Parathyroid adenoma (tissue), 2 donors: ENCODE data around the gene PNPLA6.

Experiments
- H2AFZ ChIP-seq: fragments of 300-600 bp; sonication (generic); one replicate; pipeline ENCODE4 v1.7.0; 2017; ENCODE audit warnings: antibody characterized with exemption, mild to moderate bottlenecking
- H3K27ac ChIP-seq: fragments of 300-600 bp; sonication (generic); one replicate; pipeline ENCODE4 v1.7.0; 2017
- H3K27me3 ChIP-seq: fragments of 300-600 bp; sonication (generic); one replicate; pipeline ENCODE4 v1.7.0; 2017; ENCODE audit warnings: low read length; ENCODE audit not compliant: control insufficient read depth, insufficient read depth
- H3K36me3 ChIP-seq: fragments of 300-600 bp; sonication (generic); one replicate; pipeline ENCODE4 v1.7.0; 2017; ENCODE audit warnings: low read length; ENCODE audit not compliant: control insufficient read depth, insufficient read depth
- H3K4me1 ChIP-seq: fragments of 300-600 bp; sonication (generic); one replicate; pipeline ENCODE4 v1.7.0; 2017; ENCODE audit warnings: control low read depth
- H3K4me2 ChIP-seq: fragments of 300-600 bp; sonication (generic); one replicate; pipeline ENCODE4 v1.7.0; 2017; ENCODE audit warnings: low read length
- H3K4me3 ChIP-seq: fragments of 300-600 bp; sonication (generic); one replicate; pipeline ENCODE4 v1.7.0; 2017; ENCODE audit warnings: low read depth, low read length
- H3K79me2 ChIP-seq: fragments of 300-600 bp; sonication (generic); one replicate; pipeline ENCODE4 v1.7.0; 2017; ENCODE audit warnings: control low read depth
- H3K9ac ChIP-seq: fragments of 300-600 bp; sonication (generic); one replicate; pipeline ENCODE4 v1.7.0; 2017; ENCODE audit warnings: mild to moderate bottlenecking
- H3K9me3 ChIP-seq: fragments of 300-600 bp; sonication (generic); one replicate; pipeline ENCODE4 v1.7.0; 2017; ENCODE audit warnings: low read length; ENCODE audit not compliant: control insufficient read depth
- TF ChIP-seq, protein P1 (sequence below): fragments of 300-600 bp; sonication (generic); IDR thresholded peaks from one replicate; pipeline ENCODE4 v1.7.0; 2017; ENCODE audit warnings: antibody characterized with exemption, mild to moderate bottlenecking
- donor health status: primary hyperparathyroidism.

Gene PNPLA6

DNA sequence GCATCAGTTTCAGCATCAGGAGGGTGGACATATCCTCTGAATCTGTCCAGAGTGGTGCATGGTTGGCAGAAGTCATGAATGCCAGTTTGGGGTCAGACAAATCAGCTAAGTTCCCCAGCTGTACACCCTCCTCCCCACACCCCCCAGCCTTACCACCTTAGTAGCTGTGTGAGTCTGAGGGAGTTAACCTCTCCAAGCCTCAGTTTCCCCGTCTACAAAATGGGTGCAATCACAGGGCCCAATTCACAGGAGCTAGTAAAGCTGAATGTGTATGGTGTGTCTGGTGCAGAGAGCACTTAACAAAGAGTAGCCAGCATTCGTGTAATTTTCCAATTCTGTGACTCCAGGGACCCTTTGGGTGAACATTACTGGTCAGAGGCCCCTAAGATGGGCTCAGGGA is 33.0 kb upstream of the PNPLA6 start:
- no peaks in the 10 kb centered on the region for H3K36me3 ChIP-seq
- H3K79me2 ChIP-seq = no peaks in the 10 kb centered on the region
- no peaks in the 10 kb centered on the region for H3K9me3 ChIP-seq
- H3K27me3 ChIP-seq = no peaks in the 10 kb centered on the region
- TF ChIP-seq, protein P1, sequence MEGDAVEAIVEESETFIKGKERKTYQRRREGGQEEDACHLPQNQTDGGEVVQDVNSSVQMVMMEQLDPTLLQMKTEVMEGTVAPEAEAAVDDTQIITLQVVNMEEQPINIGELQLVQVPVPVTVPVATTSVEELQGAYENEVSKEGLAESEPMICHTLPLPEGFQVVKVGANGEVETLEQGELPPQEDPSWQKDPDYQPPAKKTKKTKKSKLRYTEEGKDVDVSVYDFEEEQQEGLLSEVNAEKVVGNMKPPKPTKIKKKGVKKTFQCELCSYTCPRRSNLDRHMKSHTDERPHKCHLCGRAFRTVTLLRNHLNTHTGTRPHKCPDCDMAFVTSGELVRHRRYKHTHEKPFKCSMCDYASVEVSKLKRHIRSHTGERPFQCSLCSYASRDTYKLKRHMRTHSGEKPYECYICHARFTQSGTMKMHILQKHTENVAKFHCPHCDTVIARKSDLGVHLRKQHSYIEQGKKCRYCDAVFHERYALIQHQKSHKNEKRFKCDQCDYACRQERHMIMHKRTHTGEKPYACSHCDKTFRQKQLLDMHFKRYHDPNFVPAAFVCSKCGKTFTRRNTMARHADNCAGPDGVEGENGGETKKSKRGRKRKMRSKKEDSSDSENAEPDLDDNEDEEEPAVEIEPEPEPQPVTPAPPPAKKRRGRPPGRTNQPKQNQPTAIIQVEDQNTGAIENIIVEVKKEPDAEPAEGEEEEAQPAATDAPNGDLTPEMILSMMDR = no peak
- H3K27ac ChIP-seq = no peak overlapping the region
- H3K9ac ChIP-seq = no peak overlapping the region
- no peak overlapping the region for H3K4me3 ChIP-seq
- H3K4me1 ChIP-seq = peaks cover 4% of the 10 kb centered on the region
- no peak overlapping the region for H2AFZ ChIP-seq
- no peak overlapping the region for H3K4me2 ChIP-seq

DNA sequence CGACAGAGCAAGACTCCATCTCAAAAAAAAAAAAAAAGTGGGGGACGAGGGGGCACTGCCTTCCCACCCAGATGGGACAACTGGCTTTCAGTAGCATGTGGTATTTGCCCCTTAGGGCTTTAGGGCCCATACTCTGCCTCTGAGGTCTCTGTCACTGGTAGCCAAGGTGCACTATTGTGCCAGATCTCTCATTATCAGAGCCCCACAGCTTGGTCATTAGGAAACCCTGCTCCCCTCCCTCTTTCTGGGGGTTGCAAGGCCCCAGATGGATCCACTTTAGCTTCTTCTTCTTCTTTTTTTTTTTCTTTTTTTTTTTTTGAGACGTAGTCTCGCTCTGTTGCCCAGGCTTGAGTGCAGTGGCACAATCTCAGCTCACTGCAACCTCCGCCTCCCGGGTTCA is 30.8 kb upstream of the PNPLA6 start:
- Histone ChIP-seq H3K27me3 (no peaks in the 10 kb centered on the region), H3K79me2 (no peaks in the 10 kb centered on the region)

DNA sequence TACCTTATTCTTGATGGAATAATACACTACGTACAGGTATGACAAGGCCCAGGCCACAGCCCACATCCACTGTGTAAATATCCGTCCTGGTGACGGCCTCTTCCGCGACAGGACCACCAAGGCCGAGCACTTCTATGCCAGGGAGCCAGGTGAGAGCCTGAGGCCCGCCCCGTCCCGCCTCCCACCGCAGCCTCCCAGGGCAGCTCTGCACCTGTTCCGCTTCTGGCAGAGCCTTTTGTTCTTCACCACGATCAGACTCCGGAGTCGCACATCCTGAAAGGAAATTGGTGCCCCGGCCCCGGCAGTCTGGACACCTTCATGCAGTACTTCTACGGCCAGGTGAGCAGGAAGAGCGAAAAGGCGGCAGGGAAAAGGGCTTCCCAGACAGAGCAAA is 30.2 kb upstream of the PNPLA6 start:
- H3K4me2 ChIP-seq = no peak overlapping the region
- H3K4me1 ChIP-seq = peaks cover 4% of the 10 kb centered on the region
- H3K4me3 ChIP-seq = no peak overlapping the region
- TF ChIP-seq, protein P1 = no peak
- H3K27me3 ChIP-seq = no peaks in the 10 kb centered on the region
- peak overlapping the region; percentile 53 for H2AFZ ChIP-seq
- H3K36me3 ChIP-seq = no peaks in the 10 kb centered on the region
- H3K79me2 ChIP-seq = no peaks in the 10 kb centered on the region
- no peaks in the 10 kb centered on the region for H3K9me3 ChIP-seq
- no peak overlapping the region for H3K27ac ChIP-seq
- H3K9ac ChIP-seq = no peak overlapping the region

More for the DNA sequence above, 30.8 kb upstream of the PNPLA6 start:
- TF ChIP-seq, protein P1 = no peak
- H3K4me3 ChIP-seq = no peak overlapping the region
- no peak overlapping the region for H3K4me2 ChIP-seq
- peaks cover 4% of the 10 kb centered on the region for H3K4me1 ChIP-seq
- H2AFZ ChIP-seq = no peak overlapping the region
- no peak overlapping the region for H3K27ac ChIP-seq
- H3K9me3 ChIP-seq = no peaks in the 10 kb centered on the region
- H3K36me3 ChIP-seq = no peaks in the 10 kb centered on the region
- no peak overlapping the region for H3K9ac ChIP-seq

DNA sequence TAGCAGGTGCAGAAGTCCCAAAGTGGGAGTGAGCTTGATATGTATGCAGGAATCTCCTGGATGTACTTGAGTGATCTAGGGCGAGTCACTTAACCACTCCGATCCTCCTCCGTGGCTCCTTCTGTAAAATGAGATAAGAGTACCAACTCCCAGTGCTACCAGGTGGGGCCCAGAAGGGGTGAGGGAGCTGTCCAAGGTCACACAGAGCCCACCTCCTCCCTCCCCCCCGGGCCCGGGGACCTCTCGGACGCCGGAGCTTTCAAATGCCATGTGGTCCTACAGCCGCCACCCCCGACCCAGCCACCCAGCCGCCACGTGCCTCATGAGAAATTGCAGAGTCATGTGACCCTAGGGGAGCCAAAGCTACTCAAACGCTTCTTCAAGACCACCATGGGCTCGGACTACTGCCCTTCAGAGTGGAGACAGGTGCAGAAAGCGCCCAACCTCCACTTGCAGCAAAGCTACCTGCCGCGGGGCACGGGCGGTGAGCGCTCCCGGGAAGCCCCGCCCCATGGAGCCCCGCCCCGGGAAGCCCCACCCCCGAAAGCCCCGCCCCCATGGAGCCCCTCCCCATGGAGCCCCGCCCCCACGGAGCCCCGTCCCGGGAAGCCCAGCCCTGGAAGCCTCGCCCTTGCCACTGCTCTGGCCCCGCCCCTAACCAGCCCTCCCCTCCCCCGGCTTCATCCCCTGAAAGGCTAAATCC is 29.7 kb upstream of the PNPLA6 start:
- H3K4me1 ChIP-seq = peaks cover 4% of the 10 kb centered on the region
- H3K27me3 ChIP-seq = no peaks in the 10 kb centered on the region
- H2AFZ ChIP-seq = peak overlapping the region; percentile 53
- H3K27ac ChIP-seq = no peak overlapping the region
- H3K36me3 ChIP-seq = no peaks in the 10 kb centered on the region
- no peaks in the 10 kb centered on the region for H3K79me2 ChIP-seq
- H3K9me3 ChIP-seq = no peaks in the 10 kb centered on the region
- no peak overlapping the region for H3K4me2 ChIP-seq
- TF ChIP-seq, protein P1 = no peak
- H3K4me3 ChIP-seq = no peak overlapping the region
- H3K9ac ChIP-seq = no peak overlapping the region
